Gastrocnemius medialis (tissue), 4 donors: ENCODE results near the gene CR1.

ENCODE experiments used
- CTCF ChIP-seq, 5 experiments: fragments of 450-650 bp in 3 of 5; fragments of 200-600 bp in 2 of 5; sonication (generic) in 2 of 5; IDR thresholded peaks in 4 of 5; conservative IDR thresholded peaks in 1 of 5; 1 replicate in 4 of 5; 2 replicates in 1 of 5; pipeline ENCODE4 v1.5.1; 2016 to 2019; ENCODE audit warnings: antibody characterized with exemption in 5 of 5, mild to moderate bottlenecking in 3 of 5, moderate library complexity in 3 of 5
- POLR2A ChIP-seq, 2 donors: fragments of 450-650 bp; IDR thresholded peaks; one replicate each; pipeline ENCODE4 v1.6.1; 2017; ENCODE audit warnings: antibody characterized with exemption in 2 of 2, mild to moderate bottlenecking in 2 of 2, moderate library complexity in 2 of 2

DNA sequence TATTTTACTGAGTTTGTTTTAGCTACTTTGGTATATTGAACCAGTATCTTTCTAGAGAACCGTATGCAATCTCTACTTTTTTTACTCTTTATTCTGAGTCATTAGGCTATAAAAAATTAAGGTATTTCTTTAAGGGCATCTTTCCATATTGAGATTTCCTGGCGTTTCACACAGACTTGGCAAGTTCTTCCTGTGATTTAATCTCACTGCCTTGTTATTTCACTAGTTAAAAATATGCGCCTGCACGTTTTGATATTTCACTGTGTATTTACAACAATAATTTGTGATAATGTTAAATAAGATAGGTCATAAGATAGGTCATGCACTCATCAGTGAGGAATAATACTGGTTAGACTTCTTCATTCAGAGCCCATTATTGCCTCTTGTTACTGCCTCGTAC is 132.8 kb downstream of the CR1 start:
- TF ChIP-seq POLR2A (IDR thresholded peaks at IDR 0.05) = no peak
- TF ChIP-seq CTCF (IDR thresholded peaks at IDR 0.05 in 4 of 5, conservative IDR thresholded peaks at IDR 0.05 in 1 of 5) = no peak
